ENCODE results near the gene CCN6.

DNA sequence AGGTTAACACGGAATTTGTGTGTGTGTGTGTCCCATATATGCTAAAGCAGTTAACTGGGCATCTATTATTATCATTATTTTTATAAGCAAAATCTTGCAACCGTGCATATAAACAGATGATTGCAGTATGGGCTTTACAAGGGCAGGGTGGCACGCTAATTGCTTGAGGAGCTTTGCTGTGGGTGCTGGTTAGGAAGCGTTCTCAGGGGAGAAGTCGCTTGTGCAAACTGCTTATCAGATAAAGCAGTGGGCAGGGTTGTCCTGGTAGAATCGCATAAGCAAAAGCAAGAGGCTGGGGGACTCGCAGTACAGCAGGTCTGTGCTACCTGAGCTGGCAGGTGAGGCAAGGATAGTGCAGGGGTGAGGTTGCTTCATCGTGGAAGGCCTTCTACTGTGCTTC, 9.7 kb upstream of the CCN6 start:
- TF ChIP-seq CTCF (IDR thresholded peaks at IDR 0.05 in 2 of 3, conservative IDR thresholded peaks at IDR 0.05 in 1 of 3; ENCODE audit: borderline replicate concordance in 1 of 3, insufficient read depth in 1 of 3, low read depth in 2 of 3, low read length in 2 of 3) = no peak
- TF ChIP-seq POLR2A (IDR thresholded peaks at IDR 0.05; ENCODE audit: borderline replicate concordance, extremely low read depth, insufficient read depth, insufficient read length) = no peak
- TF ChIP-seq, protein P1, sequence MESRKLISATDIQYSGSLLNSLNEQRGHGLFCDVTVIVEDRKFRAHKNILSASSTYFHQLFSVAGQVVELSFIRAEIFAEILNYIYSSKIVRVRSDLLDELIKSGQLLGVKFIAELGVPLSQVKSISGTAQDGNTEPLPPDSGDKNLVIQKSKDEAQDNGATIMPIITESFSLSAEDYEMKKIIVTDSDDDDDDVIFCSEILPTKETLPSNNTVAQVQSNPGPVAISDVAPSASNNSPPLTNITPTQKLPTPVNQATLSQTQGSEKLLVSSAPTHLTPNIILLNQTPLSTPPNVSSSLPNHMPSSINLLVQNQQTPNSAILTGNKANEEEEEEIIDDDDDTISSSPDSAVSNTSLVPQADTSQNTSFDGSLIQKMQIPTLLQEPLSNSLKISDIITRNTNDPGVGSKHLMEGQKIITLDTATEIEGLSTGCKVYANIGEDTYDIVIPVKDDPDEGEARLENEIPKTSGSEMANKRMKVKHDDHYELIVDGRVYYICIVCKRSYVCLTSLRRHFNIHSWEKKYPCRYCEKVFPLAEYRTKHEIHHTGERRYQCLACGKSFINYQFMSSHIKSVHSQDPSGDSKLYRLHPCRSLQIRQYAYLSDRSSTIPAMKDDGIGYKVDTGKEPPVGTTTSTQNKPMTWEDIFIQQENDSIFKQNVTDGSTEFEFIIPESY (IDR thresholded peaks at IDR 0.05; ENCODE audit: extremely low read depth, insufficient replicate concordance, low read length) = no peak
- TF ChIP-seq EZH2 (IDR thresholded peaks at IDR 0.05) = no peak
- no peak for TF ChIP-seq TCF7L2 (IDR thresholded peaks at IDR 0.05; ENCODE audit: borderline replicate concordance, extremely low read depth, insufficient read depth, insufficient read length)
- no peak for TF ChIP-seq FOSL1 (IDR thresholded peaks at IDR 0.05; ENCODE audit: low read depth)
- TF ChIP-seq ZNF274 (IDR thresholded peaks at IDR 0.05; ENCODE audit: low read depth, low read length) = no peak
- TF ChIP-seq POLR2AphosphoS5 (IDR thresholded peaks at IDR 0.05; ENCODE audit: low read depth, low read length) = no peak
- no peak for TF ChIP-seq CEBPB (IDR thresholded peaks at IDR 0.05; ENCODE audit: low read depth)
- no peak for TF ChIP-seq ATF3 (IDR thresholded peaks at IDR 0.05)

Measured in HCT116 (cell line).